HG03354 (cell line): ENCODE data around the gene TMC7.
"Not testable (repeated sequence)": the region's sequence is repeated elsewhere in the genome, so short reads cannot be mapped to it uniquely, and the experiment has no call there.

Source experiments
- ATAC-seq: cut with Tn5 transposase; IDR thresholded peaks from one replicate; pipeline ENCODE4 v1.9.1; 2021; ENCODE audit warnings: mild to moderate bottlenecking; ENCODE audit not compliant: unreplicated experiment, poor library complexity, severe bottlenecking

TMC7 gene

GRCh38 chr16:18983565-18984434, at the start of gene TMC7:
TMC7 (plus strand) TSS chr16:18983934; CDS start chr16:18984064, 130 bp downstream.
- ATAC-seq, result no peak

GRCh38 chr16:18936727-18937340, 46.9 kb upstream of the TMC7 start:
- no peak for ATAC-seq

GRCh38 chr16:18937390-18937789, 46.3 kb upstream of the TMC7 start:
- no peak for ATAC-seq

GRCh38 chr16:18938986-18939385, 44.7 kb upstream of the TMC7 start:
- no peak for ATAC-seq

- no peak for ATAC-seq
These were observed 42.3 kb upstream of the TMC7 start for GRCh38 chr16:18941471-18941870.

GRCh38 chr16:18942061-18942460, 41.7 kb upstream of the TMC7 start:
- no peak for ATAC-seq

GRCh38 chr16:18943414-18943813, 40.3 kb upstream of the TMC7 start:
- ATAC-seq, result no peak

GRCh38 chr16:18945233-18945632, 38.5 kb upstream of the TMC7 start:
- ATAC-seq, result no peak

- ATAC-seq, result no peak
These were observed 35.2 kb upstream of the TMC7 start for GRCh38 chr16:18948372-18949020.

GRCh38 chr16:18950469-18951185, 33.1 kb upstream of the TMC7 start:
- ATAC-seq, result no peak

GRCh38 chr16:18953547-18953946, 30.2 kb upstream of the TMC7 start:
- no peak for ATAC-seq

GRCh38 chr16:18955874-18956580, 27.7 kb upstream of the TMC7 start:
- ATAC-seq, result not testable (repeated sequence)

- not testable (repeated sequence) for ATAC-seq
These were observed 27.0 kb upstream of the TMC7 start for GRCh38 chr16:18956658-18957241.

GRCh38 chr16:18958621-18959029, 25.1 kb upstream of the TMC7 start:
- no peak for ATAC-seq

- no peak for ATAC-seq
These were observed 24.7 kb upstream of the TMC7 start for GRCh38 chr16:18959031-18959505.

GRCh38 chr16:18965555-18965954, 18.2 kb upstream of the TMC7 start:
- ATAC-seq, result no peak

GRCh38 chr16:18966791-18967190, 16.9 kb upstream of the TMC7 start:
- ATAC-seq, result no peak

- ATAC-seq, result no peak
These were observed 14.5 kb upstream of the TMC7 start for GRCh38 chr16:18969050-18969854.
